ENCODE results near the gene ATXN1.

GRCh38 chr6:16415677-16416076 lies 345.6 kb downstream of the ATXN1 start:
- TF ChIP-seq GATA3 (IDR thresholded peaks at IDR 0.05; ENCODE audit: low read depth, low read length): no peak
- no peak for TF ChIP-seq GATA2 (IDR thresholded peaks at IDR 0.05; ENCODE audit: low read depth, low read length)
